Inferior parietal cortex (tissue), 1 donor: ENCODE data around the gene TMEM252.
A peak's percentile ranks its signal among the peaks of the same experiment; 100 is the strongest.

ENCODE experiments used
- DNase-seq: peaks from one replicate; pipeline ENCODE4 v3.0.0-alpha.2; 2016; ENCODE audit errors: extremely low spot score

The TMEM252 gene, protein sequence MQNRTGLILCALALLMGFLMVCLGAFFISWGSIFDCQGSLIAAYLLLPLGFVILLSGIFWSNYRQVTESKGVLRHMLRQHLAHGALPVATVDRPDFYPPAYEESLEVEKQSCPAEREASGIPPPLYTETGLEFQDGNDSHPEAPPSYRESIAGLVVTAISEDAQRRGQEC

DNA sequence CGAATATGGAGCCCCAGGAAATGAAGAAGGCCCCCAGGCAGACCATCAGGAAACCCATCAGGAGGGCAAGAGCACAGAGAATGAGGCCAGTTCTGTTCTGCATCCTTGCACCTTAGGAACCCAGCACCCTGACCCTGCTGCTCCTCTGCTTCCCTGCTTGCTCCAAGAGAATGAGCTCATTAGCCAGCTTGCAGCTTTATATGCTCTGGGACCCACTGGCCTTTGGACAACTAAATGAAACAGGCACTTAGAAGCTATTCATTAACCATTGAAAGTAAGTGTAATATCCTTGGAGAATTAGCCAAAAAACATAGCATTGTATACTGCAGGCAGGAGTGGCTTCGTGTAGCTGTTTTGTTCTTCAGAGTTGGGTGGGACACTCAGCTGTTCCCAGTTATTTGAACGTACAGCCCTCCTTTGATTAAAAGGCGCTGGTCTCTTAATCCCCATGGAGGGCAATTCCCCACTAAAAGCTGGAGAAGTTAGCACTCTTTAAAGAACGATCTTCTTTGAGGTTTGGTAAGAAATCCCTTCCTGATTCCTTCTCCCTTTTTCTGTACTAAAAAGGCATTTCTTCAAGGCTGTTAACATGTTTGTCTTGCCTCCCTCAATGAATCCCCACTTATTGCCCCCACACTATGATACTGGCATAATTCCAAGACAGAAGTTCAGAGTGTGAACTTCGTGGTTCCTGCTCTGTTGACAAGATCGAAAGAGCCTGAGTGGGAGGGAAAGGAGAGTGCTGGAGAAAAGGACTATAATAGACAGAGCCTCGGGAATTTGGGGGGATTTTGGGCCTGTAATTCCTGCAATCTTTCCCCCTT, at the start of gene TMEM252:
Gene TMEM252 (minus strand): TSS at position 172 of the 824 bp plus-strand sequence. CDS start 69 bp downstream, at position 103.
- DNase-seq: no peak

DNA sequence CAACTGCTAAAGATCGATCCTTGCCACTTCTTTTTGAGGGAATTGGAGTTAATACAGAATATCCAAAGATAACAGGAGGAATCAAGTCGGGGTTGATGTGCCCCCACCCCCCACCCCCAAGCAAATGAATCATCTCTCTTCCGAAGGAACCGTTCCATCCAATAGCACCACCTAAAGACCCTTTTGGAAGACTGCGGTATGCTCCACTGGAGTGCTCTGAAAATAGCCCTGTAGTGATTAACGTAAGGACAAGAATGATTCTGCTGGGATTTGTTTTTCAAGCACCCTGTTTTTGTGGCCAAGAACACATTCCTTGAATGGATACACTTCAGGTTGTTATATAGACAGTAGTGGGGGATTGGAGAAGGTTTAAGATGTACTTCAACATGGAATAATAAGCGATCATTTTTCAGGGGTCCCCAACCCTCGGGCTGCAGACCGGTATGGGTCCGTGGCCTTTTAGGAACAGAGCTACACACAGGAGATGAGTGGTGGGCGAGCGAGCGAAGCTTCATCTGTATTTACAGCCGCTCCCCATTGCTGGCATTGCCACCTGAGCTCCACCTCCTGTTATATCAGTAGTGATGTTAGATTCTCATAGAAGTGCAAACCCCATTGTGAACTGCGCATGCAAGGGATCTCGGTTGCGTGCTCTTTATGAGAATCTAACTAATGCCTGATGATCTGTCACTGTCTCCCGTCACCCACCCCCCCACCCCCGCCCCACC, 44.5 kb upstream of the TMEM252 start:
- DNase-seq: no peak

DNA sequence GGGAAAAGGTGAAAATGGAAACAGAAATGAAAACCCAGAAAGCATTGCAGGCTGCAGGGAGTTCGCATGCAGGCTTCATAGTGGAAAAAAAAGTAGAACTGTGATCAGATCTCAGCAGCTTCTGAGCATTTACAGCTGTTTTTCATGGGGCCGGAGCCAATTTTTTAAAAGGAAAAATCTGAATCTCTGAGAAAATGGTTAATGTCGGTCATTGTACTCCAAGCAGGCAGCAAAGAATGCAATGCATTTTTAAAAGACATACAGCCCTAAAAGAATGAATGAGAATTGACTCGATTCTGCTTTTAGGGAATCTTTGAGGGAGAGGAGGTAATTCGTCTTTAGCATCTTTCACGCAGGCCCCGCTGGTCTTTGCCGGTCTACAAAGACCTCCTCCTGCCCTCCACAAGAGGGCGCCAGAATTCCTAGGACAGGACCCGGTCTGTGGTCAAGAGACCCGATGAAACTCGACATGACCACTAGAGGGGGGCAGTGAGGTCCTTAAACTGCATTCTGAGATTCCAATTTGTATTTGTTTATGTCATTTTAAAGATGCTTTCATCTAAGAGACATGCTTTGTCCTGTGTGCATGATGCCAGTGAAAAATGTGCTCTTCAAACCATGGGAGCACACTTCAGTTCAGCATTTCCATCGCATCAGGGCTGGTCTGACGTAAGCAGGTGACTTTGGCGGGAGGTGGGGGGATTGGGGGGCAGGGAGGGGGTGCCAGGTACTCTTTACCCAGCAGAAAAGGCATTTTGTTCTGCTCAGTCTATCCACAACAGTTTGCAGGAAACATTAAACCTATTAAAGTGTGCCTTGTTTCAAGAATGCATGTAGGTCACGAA, 43.7 kb upstream of the TMEM252 start:
- DNase-seq: peak; percentile 92

DNA sequence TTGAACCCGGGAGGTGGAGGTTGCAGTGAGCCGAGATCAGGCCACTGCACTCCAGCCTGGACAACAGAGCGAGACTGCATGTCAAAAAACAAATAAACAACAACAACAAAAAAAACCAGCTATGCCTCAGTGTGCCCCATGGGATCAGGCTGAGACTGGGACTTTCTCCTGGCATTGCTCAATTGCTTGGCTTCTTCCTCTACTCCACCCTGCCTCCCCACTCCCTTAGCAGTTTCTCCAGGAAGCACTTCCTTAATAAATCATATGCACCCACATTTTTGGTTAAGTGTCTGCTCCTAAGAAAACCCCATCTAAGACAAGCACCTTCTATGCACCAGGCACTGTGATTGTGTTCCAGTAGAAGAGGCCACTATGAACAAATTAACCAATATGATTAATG, 41.0 kb upstream of the TMEM252 start:
- no peak for DNase-seq

DNA sequence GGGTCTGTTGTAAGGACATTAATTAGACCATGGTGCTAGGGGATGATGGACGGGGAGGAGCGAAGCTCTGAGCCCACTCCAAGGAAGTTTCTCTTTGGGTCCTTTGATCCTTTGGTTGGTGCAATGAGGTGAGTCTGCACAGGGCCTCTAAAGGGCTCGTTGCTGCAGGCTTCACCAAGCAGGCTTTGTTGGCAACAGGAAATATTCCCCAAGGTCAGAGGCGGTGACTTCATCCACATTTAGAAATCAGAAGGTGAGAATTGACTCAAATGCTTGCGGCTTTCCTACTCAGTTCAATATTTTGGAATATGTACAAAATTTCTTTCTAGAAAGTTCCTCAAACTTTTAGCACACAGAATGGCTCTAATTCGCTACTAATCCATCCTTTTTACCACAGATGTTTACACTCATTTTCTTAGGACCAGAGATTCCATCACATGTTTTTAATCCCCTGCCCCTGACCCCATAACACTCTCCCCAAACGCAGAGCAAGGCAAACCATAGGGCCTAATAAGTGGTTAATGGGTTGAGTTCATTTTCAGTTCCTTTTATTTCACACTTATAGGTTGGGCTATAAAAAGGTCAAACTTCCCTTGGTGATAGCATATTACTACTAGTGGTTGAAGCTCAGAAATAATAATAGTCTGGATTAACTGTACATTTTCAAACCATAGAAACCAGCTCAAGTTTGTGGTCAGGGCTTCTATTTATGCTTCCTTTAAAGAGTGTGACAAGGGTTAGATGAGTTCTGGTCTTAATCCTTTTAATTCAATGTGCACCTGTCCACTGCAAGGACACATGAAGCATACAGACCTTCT, 37.3 kb upstream of the TMEM252 start:
- no peak for DNase-seq

DNA sequence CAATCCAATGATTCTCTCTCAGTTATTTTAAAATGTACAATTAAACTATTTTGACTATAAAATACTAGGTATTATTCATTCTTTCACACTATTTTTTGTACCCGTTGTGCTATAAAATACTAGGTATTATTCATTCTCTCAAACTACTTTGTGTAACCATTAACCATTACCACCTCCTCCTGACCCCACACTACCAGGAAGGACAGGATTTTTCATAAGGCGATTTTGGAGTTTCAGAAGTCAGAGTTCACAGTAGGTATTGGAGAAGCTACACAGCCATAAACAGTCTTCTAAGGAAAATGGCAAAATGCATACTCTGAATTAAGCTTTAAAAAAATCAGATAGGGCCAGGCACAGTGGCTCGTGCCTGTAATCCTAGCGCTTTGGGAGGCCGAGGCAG, 35.1 kb upstream of the TMEM252 start:
- no peak for DNase-seq

DNA sequence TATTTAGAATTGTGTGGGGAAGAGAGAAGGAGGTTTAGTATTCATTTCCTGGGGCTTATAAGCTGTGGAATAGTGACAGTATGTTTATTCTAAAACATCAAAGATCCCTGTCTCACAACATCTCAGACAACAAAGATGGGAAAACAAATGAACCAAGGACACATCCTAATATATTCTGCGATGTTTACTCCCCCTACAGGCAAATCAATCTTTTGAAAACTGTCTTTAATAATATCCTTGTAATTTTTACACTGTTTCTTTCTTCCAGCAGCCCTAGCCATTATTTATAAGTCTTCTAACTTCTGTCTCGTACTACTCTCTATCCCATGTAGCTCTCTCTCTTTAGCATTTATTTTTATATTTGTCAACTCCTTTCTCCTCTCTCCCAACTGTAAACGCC, 33.5 kb upstream of the TMEM252 start:
- no peak for DNase-seq

DNA sequence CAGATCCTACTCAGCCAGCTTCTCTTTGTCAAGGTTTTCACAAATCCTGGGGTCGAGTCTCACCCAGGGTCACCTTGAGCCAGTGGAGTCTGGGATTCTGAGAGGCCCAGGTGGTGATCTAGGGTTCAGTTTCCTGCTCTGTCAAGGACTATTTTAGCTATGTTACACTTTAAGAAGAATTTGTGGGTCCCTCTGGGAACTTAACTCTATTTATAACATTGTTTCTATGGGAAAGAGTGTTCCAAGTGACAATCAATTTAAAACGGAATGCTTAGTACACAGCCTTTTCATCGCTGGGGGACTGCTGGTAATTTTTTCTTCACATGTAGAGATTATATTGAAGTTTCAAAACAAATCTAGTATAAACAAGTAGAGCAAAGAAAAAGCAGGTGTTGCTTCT, 26.9 kb upstream of the TMEM252 start:
- no peak for DNase-seq

DNA sequence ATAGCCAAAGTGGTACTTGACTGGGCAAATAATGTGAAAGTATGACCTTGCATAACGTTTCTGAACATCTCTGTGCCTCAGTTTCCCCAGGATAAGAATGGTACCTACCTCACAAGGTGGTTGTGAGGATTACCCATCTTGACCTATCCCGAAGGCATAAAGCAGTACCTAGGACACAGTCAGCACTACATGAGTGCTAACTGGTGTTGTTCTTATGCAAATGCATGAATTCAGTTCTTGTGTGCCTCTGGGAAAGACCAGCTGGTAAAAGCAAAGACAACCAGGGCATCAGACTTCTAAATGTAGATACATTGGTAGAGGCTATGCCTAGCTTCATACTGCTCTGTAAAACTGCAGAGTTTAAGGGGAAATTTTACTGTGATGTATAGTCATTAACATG, 21.8 kb upstream of the TMEM252 start:
- DNase-seq: no peak

DNA sequence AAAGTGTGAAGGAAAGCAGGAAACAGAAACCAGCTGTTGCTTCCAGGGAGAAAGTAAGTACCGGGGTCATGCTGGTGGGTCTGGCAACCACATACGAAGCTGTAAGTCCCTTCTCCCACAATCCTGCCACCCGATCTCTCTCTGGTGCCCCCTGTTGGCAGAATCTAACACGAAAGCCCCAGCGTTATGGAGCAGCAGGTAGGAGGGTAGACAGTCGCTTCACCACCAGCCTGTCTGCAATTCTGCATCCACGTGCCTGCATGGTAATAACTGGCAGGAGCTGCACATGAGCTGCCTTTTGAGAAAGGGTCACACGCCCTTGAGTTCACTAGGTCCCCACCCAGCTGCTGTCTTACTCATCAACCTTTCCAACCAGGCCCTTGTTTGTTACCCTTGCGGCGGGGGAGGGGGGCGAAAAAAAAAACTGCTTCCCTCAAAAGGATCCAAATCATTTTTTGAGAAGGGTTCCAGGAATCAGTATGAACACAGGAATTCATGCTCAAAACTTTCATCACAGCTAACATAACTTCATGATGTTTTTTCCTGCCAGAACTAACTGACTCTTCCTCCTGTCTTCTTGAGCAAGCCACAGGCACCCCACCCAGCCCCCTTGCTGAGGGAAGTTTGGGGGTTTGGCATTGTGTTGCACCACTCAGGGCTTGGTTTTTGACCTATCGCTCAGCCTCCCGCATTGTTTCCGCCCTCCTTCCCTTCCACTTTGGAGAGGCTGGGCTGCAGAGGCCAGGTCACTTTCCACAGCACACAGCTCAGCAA, 19.6 kb upstream of the TMEM252 start:
- DNase-seq: no peak

DNA sequence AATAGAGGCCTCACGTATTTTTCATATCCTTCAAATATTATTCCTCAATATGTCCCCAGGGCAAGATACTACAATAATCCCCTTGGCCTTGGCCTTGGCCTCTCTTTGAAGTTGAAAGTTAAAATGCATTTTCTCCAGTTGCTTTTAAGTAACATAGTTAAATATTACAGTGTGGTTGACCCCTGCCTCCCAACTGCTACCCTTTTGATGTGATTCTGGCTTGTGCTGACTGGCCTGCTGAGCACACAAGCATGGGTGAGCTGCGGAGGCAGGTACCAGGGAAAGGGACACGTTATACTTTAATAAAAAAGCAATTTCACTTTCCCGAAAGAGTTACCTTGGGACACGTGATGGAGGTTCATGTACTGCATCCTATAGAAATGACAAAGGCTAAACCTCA, 17.9 kb upstream of the TMEM252 start:
- DNase-seq: no peak

DNA sequence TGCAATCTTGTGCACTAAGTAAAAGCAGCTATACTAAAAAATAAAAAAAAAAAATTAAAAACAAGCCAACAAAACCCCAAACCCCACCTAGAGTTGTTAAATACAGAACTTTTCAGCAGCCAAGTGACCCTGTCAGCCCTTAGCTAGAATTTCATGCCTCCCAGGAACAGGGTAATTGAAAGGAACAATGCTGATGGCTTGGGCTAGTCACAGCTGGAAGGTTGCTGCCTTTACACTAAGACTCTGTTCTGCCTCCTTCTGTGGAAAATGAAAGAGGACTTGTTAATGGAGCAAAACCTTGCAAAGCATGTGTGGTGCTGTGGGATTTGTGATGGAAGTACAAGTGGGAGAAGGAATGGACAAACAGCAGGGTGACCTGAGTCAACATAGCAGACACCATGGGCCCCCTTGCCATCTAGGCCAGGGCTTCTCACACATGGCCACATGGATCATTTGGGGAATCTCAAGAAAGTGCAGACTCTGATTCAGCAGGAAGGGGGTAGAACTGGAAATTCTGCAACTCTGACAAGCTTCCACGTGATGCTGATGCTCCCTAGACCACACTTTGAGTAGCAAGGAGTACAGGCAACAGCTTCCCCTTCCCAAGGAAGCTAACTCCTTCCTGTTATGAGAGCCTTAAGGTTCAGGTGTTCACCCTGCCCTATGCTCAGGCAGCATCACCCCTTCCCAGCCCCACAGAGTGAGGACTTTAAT, 14.9 kb upstream of the TMEM252 start:
- no peak for DNase-seq

DNA sequence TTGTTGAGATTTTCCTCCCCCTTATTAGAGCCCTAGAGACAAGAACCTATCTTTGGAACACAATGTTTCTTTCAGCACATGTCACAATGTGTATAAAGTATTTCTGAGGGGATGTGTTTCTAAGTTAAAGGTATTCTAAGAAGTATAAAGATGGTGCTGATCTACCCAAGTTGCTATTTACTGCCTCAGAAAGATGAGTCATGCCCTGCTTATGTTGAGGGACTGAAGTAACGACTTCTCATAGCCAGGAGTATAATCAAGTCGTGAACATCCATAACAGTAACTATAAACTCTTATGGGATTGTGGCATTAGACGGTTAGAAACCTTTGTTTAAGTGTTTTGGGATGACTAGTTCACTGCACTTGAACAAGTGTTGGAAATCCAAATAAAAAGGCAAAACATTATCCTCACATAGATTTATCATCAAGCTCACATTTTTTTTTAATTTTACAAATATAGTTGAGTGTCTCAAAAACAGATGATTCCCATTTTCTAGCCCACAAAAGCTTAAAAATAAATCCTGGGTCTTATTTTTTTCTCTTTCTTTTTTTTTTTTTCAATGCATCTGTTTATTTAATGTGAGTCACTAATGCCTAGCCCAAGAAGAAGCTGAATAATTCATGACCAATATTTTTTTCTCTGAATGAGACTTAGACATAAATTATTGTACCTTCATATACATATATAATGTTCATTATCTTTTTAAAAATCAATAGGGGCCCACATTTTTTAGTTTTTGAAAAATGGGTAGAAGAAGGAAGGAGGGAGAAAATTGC, 12.2 kb upstream of the TMEM252 start:
- no peak for DNase-seq

DNA sequence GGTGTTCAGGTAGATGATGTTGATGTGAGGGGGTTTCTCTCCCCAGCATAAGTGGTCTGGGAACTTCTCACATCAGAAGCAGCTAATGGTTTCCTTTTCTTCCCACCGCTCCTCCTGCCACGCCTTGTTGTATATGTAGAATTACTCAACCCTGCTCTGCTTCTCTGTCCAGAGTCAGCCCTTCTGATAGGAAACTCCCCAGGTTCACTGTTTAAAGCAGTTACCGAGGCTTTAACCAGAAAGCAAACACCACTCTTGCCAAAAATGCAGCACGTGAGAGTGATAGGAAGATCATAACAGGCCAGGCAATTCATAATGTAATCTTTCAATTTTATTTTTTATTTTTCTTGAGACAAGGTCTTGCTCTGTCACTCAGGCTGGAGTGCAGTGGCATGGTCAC, 10.5 kb upstream of the TMEM252 start:
- no peak for DNase-seq

DNA sequence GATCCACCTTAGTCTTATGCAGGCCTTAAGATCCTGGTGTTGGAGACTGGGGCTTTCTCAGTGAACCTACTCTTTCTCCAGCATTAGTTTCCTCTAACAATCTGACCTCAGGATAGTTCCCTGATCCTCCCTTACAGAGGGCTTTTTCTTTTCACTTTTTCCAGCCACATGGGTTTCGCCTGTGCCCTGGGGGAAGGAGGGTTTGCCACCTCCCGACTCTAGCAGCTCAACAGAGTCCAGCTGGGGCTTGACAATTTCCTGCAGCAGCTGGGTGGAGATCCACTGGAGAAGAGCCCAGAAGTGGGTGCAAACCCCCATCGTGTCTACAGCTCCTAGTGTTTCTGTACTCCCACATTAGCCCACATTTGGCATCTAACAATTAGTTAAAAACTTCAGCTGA, 7.6 kb upstream of the TMEM252 start:
- DNase-seq: no peak

DNA sequence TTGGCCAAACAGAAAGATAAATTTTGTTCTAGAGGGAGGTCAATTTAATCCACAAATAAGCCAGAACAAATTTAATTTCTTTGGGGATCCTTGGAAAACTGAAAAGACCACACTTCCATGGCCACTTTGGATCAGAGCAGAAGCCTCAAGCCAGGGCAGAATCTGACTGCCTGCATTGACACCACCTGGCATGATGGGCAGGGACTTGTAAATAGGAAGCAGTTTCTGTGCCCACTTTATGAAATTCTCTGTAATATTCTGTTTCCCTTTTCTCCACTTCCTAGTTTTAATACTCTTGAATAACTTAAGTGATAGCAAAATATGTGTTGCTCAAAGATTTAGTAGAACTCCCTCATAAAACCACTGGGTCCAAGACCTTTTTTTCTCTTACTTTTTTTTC, 6.7 kb upstream of the TMEM252 start:
- no peak for DNase-seq

DNA sequence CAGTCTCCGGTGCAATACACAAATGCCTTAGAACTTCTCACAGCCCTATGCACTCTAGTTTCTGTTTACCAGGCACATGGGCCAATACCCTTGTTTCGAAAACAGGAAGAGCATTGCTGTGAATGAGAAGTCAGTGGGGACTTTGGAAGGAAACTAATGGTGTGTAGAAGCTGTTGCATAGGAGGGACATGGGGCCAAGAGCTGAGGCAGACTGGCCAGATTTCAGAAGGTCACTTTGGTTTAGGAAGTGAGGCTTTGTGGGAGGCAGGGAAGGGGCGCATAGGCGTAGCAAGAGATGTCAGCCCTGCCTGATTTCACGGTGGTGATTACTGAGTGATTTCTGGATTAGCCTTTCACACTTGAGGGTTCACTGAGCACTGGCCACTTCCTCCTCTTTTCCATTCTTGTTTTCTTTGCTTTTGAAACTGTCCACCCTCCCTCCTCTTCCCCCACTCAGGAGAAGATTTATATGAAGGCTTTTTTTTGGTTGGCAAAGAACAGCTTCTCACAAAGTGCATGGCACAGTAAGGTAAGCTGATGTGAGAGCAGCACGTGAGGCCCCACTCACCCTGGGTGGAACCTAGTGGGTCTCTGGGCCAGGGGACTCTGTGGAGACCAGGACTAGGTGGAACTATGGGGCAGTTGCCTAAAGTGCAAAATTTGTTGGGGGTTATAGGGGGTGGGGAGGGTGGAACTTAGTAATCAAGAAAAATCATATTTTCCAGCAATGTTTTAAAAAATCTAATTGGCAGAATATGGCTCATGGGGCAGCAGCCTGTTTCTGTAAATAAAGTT, 6.1 kb upstream of the TMEM252 start:
- no peak for DNase-seq
